Measurements from ENCODE around the gene SIGLEC1. TPM values are rescaled to one million over a fixed set of nuclear protein-coding genes. Genes with fewer than 3 reads are reported as not detected.

SIGLEC1 gene
- total RNA-seq, 1 donor from 2014 or later: not detected

- TF ChIP-seq, protein P1, sequence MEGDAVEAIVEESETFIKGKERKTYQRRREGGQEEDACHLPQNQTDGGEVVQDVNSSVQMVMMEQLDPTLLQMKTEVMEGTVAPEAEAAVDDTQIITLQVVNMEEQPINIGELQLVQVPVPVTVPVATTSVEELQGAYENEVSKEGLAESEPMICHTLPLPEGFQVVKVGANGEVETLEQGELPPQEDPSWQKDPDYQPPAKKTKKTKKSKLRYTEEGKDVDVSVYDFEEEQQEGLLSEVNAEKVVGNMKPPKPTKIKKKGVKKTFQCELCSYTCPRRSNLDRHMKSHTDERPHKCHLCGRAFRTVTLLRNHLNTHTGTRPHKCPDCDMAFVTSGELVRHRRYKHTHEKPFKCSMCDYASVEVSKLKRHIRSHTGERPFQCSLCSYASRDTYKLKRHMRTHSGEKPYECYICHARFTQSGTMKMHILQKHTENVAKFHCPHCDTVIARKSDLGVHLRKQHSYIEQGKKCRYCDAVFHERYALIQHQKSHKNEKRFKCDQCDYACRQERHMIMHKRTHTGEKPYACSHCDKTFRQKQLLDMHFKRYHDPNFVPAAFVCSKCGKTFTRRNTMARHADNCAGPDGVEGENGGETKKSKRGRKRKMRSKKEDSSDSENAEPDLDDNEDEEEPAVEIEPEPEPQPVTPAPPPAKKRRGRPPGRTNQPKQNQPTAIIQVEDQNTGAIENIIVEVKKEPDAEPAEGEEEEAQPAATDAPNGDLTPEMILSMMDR (IDR thresholded peaks at IDR 0.05; ENCODE audit: insufficient read depth, low read length, poor library complexity, severe bottlenecking): no peak
- DNase-seq (ENCODE audit: low read depth): no peak
- Histone ChIP-seq H3K27me3 (ENCODE audit: control insufficient read depth, insufficient read depth, low read length) (peaks cover 50% of the 10 kb centered on the region), H3K4me3 (ENCODE audit: low read depth, low read length) (no peak within 1 kb of the TSS), H3K36me3 (ENCODE audit: control insufficient read depth, insufficient read depth, low read length) (no peaks in the 10 kb centered on the region)
Observed at GRCh38 chr20:3732327-3733118, 20.1 kb upstream of the SIGLEC1 start, which contains the start of gene HSPA12B. HSPA12B (plus strand) TSS chr20:3732685; CDS start chr20:3738675, 5,990 bp downstream.

- peaks cover 51% of the 10 kb centered on the region for H3K27me3 ChIP-seq (ENCODE audit: control insufficient read depth, insufficient read depth, low read length)
- no peaks in the 10 kb centered on the region for H3K36me3 ChIP-seq (ENCODE audit: control insufficient read depth, insufficient read depth, low read length)
- no peak overlapping the region for H3K4me3 ChIP-seq (ENCODE audit: low read depth, low read length)
- TF ChIP-seq, protein P1 (IDR thresholded peaks at IDR 0.05; ENCODE audit: insufficient read depth, low read length, poor library complexity, severe bottlenecking): no peak
- DNase-seq (ENCODE audit: low read depth): no peak
Observed at GRCh38 chr20:3731944-3732326, 19.5 kb upstream of the SIGLEC1 start.

- no peak for DNase-seq (ENCODE audit: low read depth)
- peaks cover 53% of the 10 kb centered on the region for H3K27me3 ChIP-seq (ENCODE audit: control insufficient read depth, insufficient read depth, low read length)
- no peaks in the 10 kb centered on the region for H3K36me3 ChIP-seq (ENCODE audit: control insufficient read depth, insufficient read depth, low read length)
- no peak overlapping the region for H3K4me3 ChIP-seq (ENCODE audit: low read depth, low read length)
- TF ChIP-seq, protein P1 (IDR thresholded peaks at IDR 0.05; ENCODE audit: insufficient read depth, low read length, poor library complexity, severe bottlenecking): no peak
Observed at GRCh38 chr20:3730803-3731672, 18.6 kb upstream of the SIGLEC1 start.

GRCh38 chr20:3729811-3730540, 17.6 kb upstream of the SIGLEC1 start:
- H3K27me3 ChIP-seq (ENCODE audit: control insufficient read depth, insufficient read depth, low read length): peaks cover 56% of the 10 kb centered on the region
- no peak for DNase-seq (ENCODE audit: low read depth)
- no peak overlapping the region for H3K4me3 ChIP-seq (ENCODE audit: low read depth, low read length)
- H3K36me3 ChIP-seq (ENCODE audit: control insufficient read depth, insufficient read depth, low read length): no peaks in the 10 kb centered on the region
- TF ChIP-seq, protein P1 (IDR thresholded peaks at IDR 0.05; ENCODE audit: insufficient read depth, low read length, poor library complexity, severe bottlenecking): no peak

GRCh38 chr20:3729378-3729777, 17.0 kb upstream of the SIGLEC1 start:
- TF ChIP-seq, protein P1 (IDR thresholded peaks at IDR 0.05; ENCODE audit: insufficient read depth, low read length, poor library complexity, severe bottlenecking): no peak
- Histone ChIP-seq H3K4me3 (ENCODE audit: low read depth, low read length) (no peak overlapping the region), H3K27me3 (ENCODE audit: control insufficient read depth, insufficient read depth, low read length) (peaks cover 56% of the 10 kb centered on the region), H3K36me3 (ENCODE audit: control insufficient read depth, insufficient read depth, low read length) (no peaks in the 10 kb centered on the region)
- DNase-seq (ENCODE audit: low read depth): no peak
